DND-41 (cell line): ENCODE data around the gene OGFRL1.

ENCODE experiments used
- EZH2 ChIP-seq: IDR thresholded peaks from 3 replicates; pipeline ENCODE4 v1.6.1; 2012; ENCODE audit warnings: borderline replicate concordance, low read depth, mild to moderate bottlenecking, moderate library complexity, low read length, inconsistent platforms; ENCODE audit not compliant: severe bottlenecking
- TF ChIP-seq, protein P1 (sequence below): IDR thresholded peaks from 2 replicates; pipeline ENCODE4 v1.5.1; 2012; ENCODE audit warnings: borderline replicate concordance, low read length, moderate library complexity, mild to moderate bottlenecking; ENCODE audit not compliant: poor library complexity, severe bottlenecking; ENCODE audit errors: extremely low read depth

GRCh38 chr6:71246596-71246995 is 42.0 kb upstream of the OGFRL1 start:
- TF ChIP-seq, protein P1, sequence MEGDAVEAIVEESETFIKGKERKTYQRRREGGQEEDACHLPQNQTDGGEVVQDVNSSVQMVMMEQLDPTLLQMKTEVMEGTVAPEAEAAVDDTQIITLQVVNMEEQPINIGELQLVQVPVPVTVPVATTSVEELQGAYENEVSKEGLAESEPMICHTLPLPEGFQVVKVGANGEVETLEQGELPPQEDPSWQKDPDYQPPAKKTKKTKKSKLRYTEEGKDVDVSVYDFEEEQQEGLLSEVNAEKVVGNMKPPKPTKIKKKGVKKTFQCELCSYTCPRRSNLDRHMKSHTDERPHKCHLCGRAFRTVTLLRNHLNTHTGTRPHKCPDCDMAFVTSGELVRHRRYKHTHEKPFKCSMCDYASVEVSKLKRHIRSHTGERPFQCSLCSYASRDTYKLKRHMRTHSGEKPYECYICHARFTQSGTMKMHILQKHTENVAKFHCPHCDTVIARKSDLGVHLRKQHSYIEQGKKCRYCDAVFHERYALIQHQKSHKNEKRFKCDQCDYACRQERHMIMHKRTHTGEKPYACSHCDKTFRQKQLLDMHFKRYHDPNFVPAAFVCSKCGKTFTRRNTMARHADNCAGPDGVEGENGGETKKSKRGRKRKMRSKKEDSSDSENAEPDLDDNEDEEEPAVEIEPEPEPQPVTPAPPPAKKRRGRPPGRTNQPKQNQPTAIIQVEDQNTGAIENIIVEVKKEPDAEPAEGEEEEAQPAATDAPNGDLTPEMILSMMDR, result no peak
- TF ChIP-seq EZH2, result no peak
